ENCODE data around the gene TNFRSF14.

TNFRSF14 gene

GRCh38 chr1:2529784-2530512 lies 26.2 kb upstream of the TNFRSF14 start, which contains the start of gene HES5:
Gene HES5 (minus strand): TSS chr1:2530263. CDS start chr1:2530164, 99 bp downstream.
- Histone ChIP-seq H3K36me3 (ENCODE audit: control insufficient read depth in 2 of 2, insufficient read depth in 2 of 2, low read length in 2 of 2) (no peaks in the 10 kb centered on the region), H3K9ac (ENCODE audit: low read length in 2 of 2) (no peak within 1 kb of the TSS), H3K4me1 (ENCODE audit: control insufficient read depth, insufficient read depth, low read length) (peaks cover 45% of the 10 kb centered on the region), H3K4me3 (ENCODE audit: low read length in 2 of 2) (peak within 1 kb of the TSS; percentile 25 to 63), H3K9me3 (ENCODE audit: control insufficient read depth in 2 of 2, low read length in 2 of 2) (no peaks in the 10 kb centered on the region), H3K27me3 (ENCODE audit: control insufficient read depth in 1 of 2, insufficient read depth in 2 of 2, low read length in 2 of 2) (peaks cover 36 to 64% of the 10 kb centered on the region in 2 donors), H3K27ac (ENCODE audit: low read length) (no peak within 1 kb of the TSS)

GRCh38 chr1:2530513-2531361 lies 25.4 kb upstream of the TNFRSF14 start:
- H3K9ac ChIP-seq (ENCODE audit: low read length in 2 of 2) = no peak overlapping the region
- H3K27ac ChIP-seq (ENCODE audit: low read length) = no peak overlapping the region
- no peaks in the 10 kb centered on the region for H3K9me3 ChIP-seq (ENCODE audit: control insufficient read depth in 2 of 2, low read length in 2 of 2)
- H3K36me3 ChIP-seq (ENCODE audit: control insufficient read depth in 2 of 2, insufficient read depth in 2 of 2, low read length in 2 of 2) = no peaks in the 10 kb centered on the region
- H3K27me3 ChIP-seq (ENCODE audit: control insufficient read depth in 1 of 2, insufficient read depth in 2 of 2, low read length in 2 of 2) = peaks cover 38 to 68% of the 10 kb centered on the region in 2 donors
- H3K4me3 ChIP-seq (ENCODE audit: low read length in 2 of 2) = no peak overlapping the region
- peaks cover 38% of the 10 kb centered on the region for H3K4me1 ChIP-seq (ENCODE audit: control insufficient read depth, insufficient read depth, low read length)

- peaks cover 27% of the 10 kb centered on the region for H3K4me1 ChIP-seq (ENCODE audit: control insufficient read depth, insufficient read depth, low read length)
- H3K9me3 ChIP-seq (ENCODE audit: control insufficient read depth in 2 of 2, low read length in 2 of 2) = no peaks in the 10 kb centered on the region
These were observed 23.5 kb upstream of the TNFRSF14 start for GRCh38 chr1:2532485-2533160.

GRCh38 chr1:2533365-2533764 lies 22.8 kb upstream of the TNFRSF14 start:
- no peaks in the 10 kb centered on the region for H3K9me3 ChIP-seq (ENCODE audit: control insufficient read depth in 2 of 2, low read length in 2 of 2)
- peaks cover 20% of the 10 kb centered on the region for H3K4me1 ChIP-seq (ENCODE audit: control insufficient read depth, insufficient read depth, low read length)
- no peak overlapping the region for H3K9ac ChIP-seq (ENCODE audit: low read length in 2 of 2)
- no peaks in the 10 kb centered on the region for H3K36me3 ChIP-seq (ENCODE audit: control insufficient read depth in 2 of 2, insufficient read depth in 2 of 2, low read length in 2 of 2)
- peaks cover 49 to 81% of the 10 kb centered on the region in 2 donors for H3K27me3 ChIP-seq (ENCODE audit: control insufficient read depth in 1 of 2, insufficient read depth in 2 of 2, low read length in 2 of 2)
- H3K4me3 ChIP-seq (ENCODE audit: low read length in 2 of 2) = no peak overlapping the region
- H3K27ac ChIP-seq (ENCODE audit: low read length) = no peak overlapping the region

More at GRCh38 chr1:2532485-2533160, 23.5 kb upstream of the TNFRSF14 start:
- Histone ChIP-seq H3K36me3 (ENCODE audit: control insufficient read depth in 2 of 2, insufficient read depth in 2 of 2, low read length in 2 of 2) (no peaks in the 10 kb centered on the region), H3K27me3 (ENCODE audit: control insufficient read depth in 1 of 2, insufficient read depth in 2 of 2, low read length in 2 of 2) (peaks cover 45 to 83% of the 10 kb centered on the region in 2 donors), H3K4me3 (ENCODE audit: low read length in 2 of 2) (no peak overlapping the region), H3K9ac (ENCODE audit: low read length in 2 of 2) (no peak overlapping the region), H3K27ac (ENCODE audit: low read length) (no peak overlapping the region)

- H3K27me3 ChIP-seq (ENCODE audit: control insufficient read depth in 1 of 2, insufficient read depth in 2 of 2, low read length in 2 of 2) = peaks cover 42 to 78% of the 10 kb centered on the region in 2 donors
- H3K9ac ChIP-seq (ENCODE audit: low read length in 2 of 2) = no peak overlapping the region
- no peaks in the 10 kb centered on the region for H3K9me3 ChIP-seq (ENCODE audit: control insufficient read depth in 2 of 2, low read length in 2 of 2)
- peaks cover 18% of the 10 kb centered on the region for H3K4me1 ChIP-seq (ENCODE audit: control insufficient read depth, insufficient read depth, low read length)
- no peak overlapping the region for H3K4me3 ChIP-seq (ENCODE audit: low read length in 2 of 2)
- H3K27ac ChIP-seq (ENCODE audit: low read length) = no peak overlapping the region
- no peaks in the 10 kb centered on the region for H3K36me3 ChIP-seq (ENCODE audit: control insufficient read depth in 2 of 2, insufficient read depth in 2 of 2, low read length in 2 of 2)
These were observed 21.9 kb upstream of the TNFRSF14 start for GRCh38 chr1:2534315-2534686.

GRCh38 chr1:2534687-2535441 lies 21.3 kb upstream of the TNFRSF14 start:
- Histone ChIP-seq H3K36me3 (ENCODE audit: control insufficient read depth in 2 of 2, insufficient read depth in 2 of 2, low read length in 2 of 2) (no peaks in the 10 kb centered on the region), H3K4me1 (ENCODE audit: control insufficient read depth, insufficient read depth, low read length) (peaks cover 14% of the 10 kb centered on the region), H3K27ac (ENCODE audit: low read length) (no peak overlapping the region), H3K4me3 (ENCODE audit: low read length in 2 of 2) (no peak overlapping the region), H3K27me3 (ENCODE audit: control insufficient read depth in 1 of 2, insufficient read depth in 2 of 2, low read length in 2 of 2) (peaks cover 47 to 79% of the 10 kb centered on the region in 2 donors), H3K9ac (ENCODE audit: low read length in 2 of 2) (no peak overlapping the region), H3K9me3 (ENCODE audit: control insufficient read depth in 2 of 2, low read length in 2 of 2) (no peaks in the 10 kb centered on the region)

- peaks cover 47 to 76% of the 10 kb centered on the region in 2 donors for H3K27me3 ChIP-seq (ENCODE audit: control insufficient read depth in 1 of 2, insufficient read depth in 2 of 2, low read length in 2 of 2)
- peaks cover 12% of the 10 kb centered on the region for H3K4me1 ChIP-seq (ENCODE audit: control insufficient read depth, insufficient read depth, low read length)
- H3K9ac ChIP-seq (ENCODE audit: low read length in 2 of 2) = no peak overlapping the region
- no peak overlapping the region for H3K4me3 ChIP-seq (ENCODE audit: low read length in 2 of 2)
- H3K27ac ChIP-seq (ENCODE audit: low read length) = no peak overlapping the region
- no peaks in the 10 kb centered on the region for H3K36me3 ChIP-seq (ENCODE audit: control insufficient read depth in 2 of 2, insufficient read depth in 2 of 2, low read length in 2 of 2)
- H3K9me3 ChIP-seq (ENCODE audit: control insufficient read depth in 2 of 2, low read length in 2 of 2) = no peaks in the 10 kb centered on the region
These were observed 20.7 kb upstream of the TNFRSF14 start for GRCh38 chr1:2535455-2535854.

- Histone ChIP-seq H3K36me3 (ENCODE audit: control insufficient read depth in 2 of 2, insufficient read depth in 2 of 2, low read length in 2 of 2) (no peaks in the 10 kb centered on the region), H3K4me1 (ENCODE audit: control insufficient read depth, insufficient read depth, low read length) (peaks cover 7% of the 10 kb centered on the region), H3K9ac (ENCODE audit: low read length in 2 of 2) (no peak overlapping the region), H3K27me3 (ENCODE audit: control insufficient read depth in 1 of 2, insufficient read depth in 2 of 2, low read length in 2 of 2) (peaks cover 42 to 75% of the 10 kb centered on the region in 2 donors), H3K9me3 (ENCODE audit: control insufficient read depth in 2 of 2, low read length in 2 of 2) (no peaks in the 10 kb centered on the region), H3K27ac (ENCODE audit: low read length) (no peak overlapping the region), H3K4me3 (ENCODE audit: low read length in 2 of 2) (no peak overlapping the region)
These were observed 20.2 kb upstream of the TNFRSF14 start for GRCh38 chr1:2535981-2536380.

- H3K4me3 ChIP-seq (ENCODE audit: low read length in 2 of 2) = no peak overlapping the region
- peaks cover 34 to 67% of the 10 kb centered on the region in 2 donors for H3K27me3 ChIP-seq (ENCODE audit: control insufficient read depth in 1 of 2, insufficient read depth in 2 of 2, low read length in 2 of 2)
- H3K9me3 ChIP-seq (ENCODE audit: control insufficient read depth in 2 of 2, low read length in 2 of 2) = no peaks in the 10 kb centered on the region
- H3K36me3 ChIP-seq (ENCODE audit: control insufficient read depth in 2 of 2, insufficient read depth in 2 of 2, low read length in 2 of 2) = no peaks in the 10 kb centered on the region
- H3K4me1 ChIP-seq (ENCODE audit: control insufficient read depth, insufficient read depth, low read length) = no peaks in the 10 kb centered on the region
- H3K27ac ChIP-seq (ENCODE audit: low read length) = no peak overlapping the region
- no peak overlapping the region for H3K9ac ChIP-seq (ENCODE audit: low read length in 2 of 2)
These were observed 18.4 kb upstream of the TNFRSF14 start for GRCh38 chr1:2537784-2538115.

GRCh38 chr1:2538376-2538775 lies 17.8 kb upstream of the TNFRSF14 start:
- Histone ChIP-seq H3K36me3 (ENCODE audit: control insufficient read depth in 2 of 2, insufficient read depth in 2 of 2, low read length in 2 of 2) (no peaks in the 10 kb centered on the region), H3K27ac (ENCODE audit: low read length) (no peak overlapping the region), H3K9ac (ENCODE audit: low read length in 2 of 2) (no peak overlapping the region), H3K4me3 (ENCODE audit: low read length in 2 of 2) (no peak overlapping the region), H3K9me3 (ENCODE audit: control insufficient read depth in 2 of 2, low read length in 2 of 2) (no peaks in the 10 kb centered on the region), H3K4me1 (ENCODE audit: control insufficient read depth, insufficient read depth, low read length) (no peaks in the 10 kb centered on the region), H3K27me3 (ENCODE audit: control insufficient read depth in 1 of 2, insufficient read depth in 2 of 2, low read length in 2 of 2) (peaks cover 31 to 62% of the 10 kb centered on the region in 2 donors)
